Choroid plexus epithelial cell (primary cell): ENCODE measurements around the gene SUPV3L1.
"Not testable (repeated sequence)": the region's sequence is repeated elsewhere in the genome, so short reads cannot be mapped to it uniquely, and the experiment has no call there.

Experiments
- DNase-seq: peaks from one replicate; pipeline ENCODE4 v3.0.0-alpha.2; 2010; ENCODE audit warnings: low read depth
- H3K4me3 ChIP-seq: 2 replicates; pipeline ENCODE4 v1.5.1; 2011; ENCODE audit warnings: low read depth, mild to moderate bottlenecking, control low read depth, low read length, moderate library complexity
- CTCF ChIP-seq: conservative IDR thresholded peaks from 2 replicates; pipeline ENCODE4 v1.5.1; 2011; ENCODE audit warnings: low read depth, mild to moderate bottlenecking, control low read depth, inconsistent platforms, low read length, moderate library complexity

SUPV3L1 gene

GRCh38 chr10:69145864-69146263 is 34.2 kb upstream of the SUPV3L1 start:
- TF ChIP-seq CTCF = no peak
- no peak for DNase-seq
- no peak overlapping the region for H3K4me3 ChIP-seq

GRCh38 chr10:69146759-69147158 is 33.3 kb upstream of the SUPV3L1 start:
- no peak overlapping the region for H3K4me3 ChIP-seq

GRCh38 chr10:69151984-69152383 is 28.1 kb upstream of the SUPV3L1 start:
- H3K4me3 ChIP-seq = no peak overlapping the region
- no peak for DNase-seq
- TF ChIP-seq CTCF = no peak

More at GRCh38 chr10:69146759-69147158, 33.3 kb upstream of the SUPV3L1 start:
- no peak for TF ChIP-seq CTCF
- no peak for DNase-seq

- TF ChIP-seq CTCF = no peak
- H3K4me3 ChIP-seq = no peak overlapping the region
- DNase-seq = no peak
Observed at GRCh38 chr10:69153227-69153626, 26.8 kb upstream of the SUPV3L1 start.

- no peak for TF ChIP-seq CTCF
- no peak overlapping the region for H3K4me3 ChIP-seq
- peak; percentile 32 for DNase-seq
Observed at GRCh38 chr10:69160809-69161241, 19.2 kb upstream of the SUPV3L1 start.

GRCh38 chr10:69168493-69168892 is 11.5 kb upstream of the SUPV3L1 start:
- no peak for DNase-seq
- TF ChIP-seq CTCF = no peak
- H3K4me3 ChIP-seq = no peak overlapping the region

- no peak for DNase-seq
- TF ChIP-seq CTCF = no peak
- no peak overlapping the region for H3K4me3 ChIP-seq
Observed at GRCh38 chr10:69172241-69172982, 7.6 kb upstream of the SUPV3L1 start.

GRCh38 chr10:69175326-69175725 is 4.7 kb upstream of the SUPV3L1 start:
- not testable (repeated sequence) for DNase-seq, H3K4me3 ChIP-seq
